Lung (tissue), 12 donors: ENCODE results near the gene TNS3. TPM values are rescaled to one million over a fixed set of nuclear protein-coding genes. Genes with fewer than 3 reads are reported as not detected.

ENCODE experiments used
- ATAC-seq: fragments of 200-7000 bp; cut with Tn5 transposase; one replicate; pipeline ENCODE4 v1.9.1; 2020; ENCODE audit warnings: moderate number of reproducible peaks; ENCODE audit not compliant: insufficient read depth, low FRiP score
- DNase-seq, 3 donors: peaks; one replicate each; pipeline ENCODE4 v3.0.0-alpha.2; 2013 to 2017
- H3K27ac ChIP-seq, 2 donors: one replicate each; pipeline ENCODE4 v1.5.1; 2013; ENCODE audit warnings: mild to moderate bottlenecking in 2 of 2, moderate library complexity in 2 of 2, control low read depth in 1 of 2, inconsistent platforms in 1 of 2, low read depth in 1 of 2, low read length in 1 of 2
- H3K27me3 ChIP-seq, 3 donors: one replicate each; pipeline ENCODE4 v1.5.1; 2013; ENCODE audit warnings: low read length in 2 of 3; ENCODE audit not compliant: control insufficient read depth in 3 of 3, insufficient read depth in 3 of 3
- H3K36me3 ChIP-seq, 4 donors: one replicate each; pipeline ENCODE4 v1.5.1; 2013; ENCODE audit warnings: low read length in 4 of 4, mild to moderate bottlenecking in 1 of 4, moderate library complexity in 1 of 4; ENCODE audit not compliant: control insufficient read depth in 4 of 4, insufficient read depth in 4 of 4
- H3K4me1 ChIP-seq, 5 donors: one replicate each; pipeline ENCODE4 v1.5.1; 2013; ENCODE audit warnings: low read length in 5 of 5, mild to moderate bottlenecking in 2 of 5, moderate library complexity in 1 of 5; ENCODE audit not compliant: control insufficient read depth in 5 of 5, insufficient read depth in 5 of 5
- H3K4me3 ChIP-seq: one replicate; pipeline ENCODE4 v1.5.1; 2013; ENCODE audit warnings: mild to moderate bottlenecking, control low read depth, moderate library complexity
- H3K9ac ChIP-seq, 2 donors: one replicate each; pipeline ENCODE4 v1.5.1; 2013; ENCODE audit warnings: low read length in 2 of 2, control low read depth in 1 of 2; ENCODE audit not compliant: insufficient read depth in 1 of 2
- H3K9me3 ChIP-seq, 4 donors: one replicate each; pipeline ENCODE4 v1.5.1; 2013; ENCODE audit warnings: low read length in 3 of 4, mild to moderate bottlenecking in 1 of 4, moderate library complexity in 1 of 4; ENCODE audit not compliant: control insufficient read depth in 4 of 4, insufficient read depth in 3 of 4
- CTCF ChIP-seq: IDR thresholded peaks from 2 replicates; pipeline ENCODE4 v1.5.1; 2012; ENCODE audit warnings: mild to moderate bottlenecking; ENCODE audit errors: control extremely low read depth, extremely low read depth
- WGBS, 2 donors: extraction: QIAGEN DNeasy Blood & Tissue Kit; methylation state at CpG; one replicate each; pipeline ENCODE4 v1.1.7; 2013; 5-methylcytosine and 5-hydroxymethylcytosine counted together
- polyA plus RNA-seq, 2 donors: library from polyadenylated mRNA; stranded (reverse); fragments of 200-250 nt; gene quantifications; one replicate each; pipeline ENCODE4 v1.2.1, GENCODE V29; 2013
- total RNA-seq, 2 donors: library from RNA; depleted of rRNA in 1 of 2; stranded (reverse); fragments of >200 nt in 1 of 2; gene quantifications; one replicate each; pipeline ENCODE4 v1.2.1, GENCODE V29; 2014 to 2021
- donor health status: control.
- donor health status: control.
- donor health status: Bipolar disorder and iron deficiency.
- donor health status: healthy.
- donor health status: DM: yes; HTN: yes; CAD: no.

TNS3 gene
- total and polyA plus RNA-seq, 4 donors: 23.8 to 140 (median 85.7) TPM

- no peak for DNase-seq
- no peak overlapping the region for H3K4me3 ChIP-seq
- peaks cover 0 to 25% (median 20%) of the 10 kb centered on the region in 5 donors for H3K4me1 ChIP-seq
- H3K27me3 ChIP-seq: no peaks in the 10 kb centered on the region
- peak overlapping the region in 1 of 2 donors; percentile 39 for H3K27ac ChIP-seq
- ATAC-seq: no peak
- peaks cover 4 to 18% (median 9%) of the 10 kb centered on the region in 4 donors for H3K9me3 ChIP-seq
- TF ChIP-seq CTCF: no peak
- H3K36me3 ChIP-seq: no peaks in the 10 kb centered on the region
- H3K9ac ChIP-seq: peak overlapping the region in 1 of 2 donors; percentile 8
- 52 to 62% methylated on average over 4 of the region's 4 CpGs for WGBS, 2 donors
Measured at GRCh38 chr7:47601119-47601880, 19.4 kb upstream of the TNS3 start.

DNA sequence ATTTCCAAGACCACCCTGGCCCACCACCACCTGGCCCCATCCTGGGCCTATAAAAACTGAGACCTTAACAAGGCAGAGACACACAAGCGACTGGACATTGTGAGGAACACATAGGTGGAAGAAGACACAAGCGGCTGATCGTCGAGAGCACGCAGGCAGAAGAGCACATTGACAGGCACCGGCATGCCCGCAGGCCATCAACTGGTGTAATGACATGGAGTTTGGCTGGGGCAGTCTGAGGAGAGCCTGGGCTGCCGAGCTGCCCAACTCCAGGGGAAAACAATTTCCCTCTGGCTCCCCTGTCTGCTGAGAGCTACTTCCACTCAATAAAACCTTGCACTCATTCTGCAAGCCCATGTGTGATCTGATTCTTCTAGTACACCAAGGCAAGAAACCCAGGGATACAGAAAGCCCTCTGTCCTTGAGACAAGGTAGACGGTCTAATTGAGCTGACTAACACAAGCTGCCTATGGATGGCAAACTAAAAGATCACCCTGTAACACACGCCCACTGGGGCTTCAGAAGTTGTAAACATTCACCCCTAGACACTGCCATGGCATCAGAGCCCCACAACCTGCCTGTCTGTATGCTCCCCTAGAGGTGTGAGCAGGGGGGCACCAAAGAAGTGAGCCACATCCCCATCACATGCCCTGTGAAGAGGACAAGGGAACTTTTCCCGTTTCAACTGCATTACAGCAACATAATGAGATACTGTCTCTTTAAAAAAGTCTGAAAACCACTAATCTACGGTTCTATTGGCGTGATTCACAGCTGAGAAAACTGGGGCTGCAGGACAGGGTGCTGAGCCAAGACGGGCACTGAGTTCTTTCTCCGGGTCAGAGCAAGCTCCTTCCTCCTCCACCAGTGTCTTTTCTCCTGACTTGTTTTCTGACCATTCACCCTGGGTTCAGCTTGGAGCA, 18.5 kb upstream of the TNS3 start:
- Histone ChIP-seq H3K4me3 (no peak overlapping the region), H3K27ac (peak overlapping the region in 1 of 2 donors; percentile 36), H3K4me1 (peaks cover 0 to 24% (median 20%) of the 10 kb centered on the region in 5 donors), H3K9ac (peak overlapping the region in 1 of 2 donors; percentile 8), H3K36me3 (no peaks in the 10 kb centered on the region), H3K27me3 (no peaks in the 10 kb centered on the region), H3K9me3 (peaks cover 4 to 19% (median 9%) of the 10 kb centered on the region in 4 donors)
- 64 to 71% methylated on average over 15 of the region's 15 CpGs for WGBS, 2 donors
- ATAC-seq (no peak), DNase-seq (peak in 1 of 3 donors; percentile 44)
- no peak for TF ChIP-seq CTCF

DNA sequence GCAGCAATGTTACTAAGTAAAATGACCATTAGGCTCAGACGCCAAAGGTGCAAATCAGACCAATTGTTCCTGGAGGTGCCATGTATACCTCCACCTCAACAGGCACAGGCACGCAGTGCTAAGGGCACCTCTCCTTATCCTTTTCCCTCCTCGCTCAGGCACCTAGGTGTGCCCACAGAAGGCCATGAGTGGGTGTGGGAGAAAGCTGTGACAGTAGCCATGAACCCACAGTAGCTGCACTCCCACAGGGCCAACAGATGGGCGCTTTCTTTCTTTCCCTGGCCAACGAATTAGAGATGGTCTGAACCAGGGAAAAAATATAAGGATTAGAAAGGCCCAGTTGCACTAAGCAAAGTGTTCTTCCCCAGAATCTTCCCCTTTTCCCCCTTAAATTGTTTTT, 15.5 kb upstream of the TNS3 start:
- ATAC-seq (no peak), DNase-seq (no peak)
- 84 to 98% methylated on average over 5 of the region's 5 CpGs for WGBS, 2 donors
- H3K27me3 ChIP-seq: no peaks in the 10 kb centered on the region
- no peaks in the 10 kb centered on the region for H3K36me3 ChIP-seq
- H3K4me1 ChIP-seq: peaks cover 0 to 13% (median 10%) of the 10 kb centered on the region in 5 donors
- no peak overlapping the region for H3K9ac ChIP-seq
- peaks cover 4 to 21% (median 9%) of the 10 kb centered on the region in 4 donors for H3K9me3 ChIP-seq
- no peak for TF ChIP-seq CTCF
- H3K27ac ChIP-seq: no peak overlapping the region
- H3K4me3 ChIP-seq: no peak overlapping the region
